Measurements from ENCODE around the gene ATXN7L2.

- no peak for TF ChIP-seq CTCF (IDR thresholded peaks at IDR 0.05; ENCODE audit: insufficient read depth, low read length, poor library complexity, severe bottlenecking)
- TF ChIP-seq EZH2phosphoT487 (conservative IDR thresholded peaks at IDR 0.05; ENCODE audit: low read length) = no peak
Measured at GRCh38 chr1:109508001-109508872, 24.5 kb downstream of the ATXN7L2 start.
